ENCODE measurements around the gene METAP1. TPM values are rescaled to one million over a fixed set of nuclear protein-coding genes. Genes with fewer than 3 reads are reported as not detected.
"Not testable (repeated sequence)": the region's sequence is repeated elsewhere in the genome, so short reads cannot be mapped to it uniquely, and the experiment has no call there.

METAP1 gene
- total and polyA plus RNA-seq, 7 donors: 17.1 to 36.9 (median 26.4) TPM

GRCh38 chr4:98976716-98977115 is 18.8 kb upstream of the METAP1 start:
- Histone ChIP-seq H3K9me3 (no peaks in the 10 kb centered on the region), H3K27me3 (ENCODE audit: insufficient read depth in 3 of 3, low read length in 2 of 3) (no peaks in the 10 kb centered on the region), H3K4me3 (no peak overlapping the region), H3K36me3 (ENCODE audit: insufficient read depth in 1 of 2, low read depth in 1 of 2) (no peaks in the 10 kb centered on the region), H3K27ac (no peak overlapping the region), H3K4me1 (no peaks in the 10 kb centered on the region)
- DNase-seq: no peak
- no peak for TF ChIP-seq CTCF (IDR thresholded peaks at IDR 0.05)
- 57 to 65% (median 58%) methylated on average over 4 of the region's 4 CpGs for WGBS, 3 donors
- ATAC-seq: no peak
- intact Hi-C loops (cut with DNase I): no loop called here

GRCh38 chr4:98977557-98977956 is 18.0 kb upstream of the METAP1 start:
- no peak for TF ChIP-seq CTCF (IDR thresholded peaks at IDR 0.05)
- no peak overlapping the region for H3K27ac ChIP-seq
- 54 to 64% (median 63%) methylated on average over 7 of the region's 7 CpGs for WGBS, 3 donors
- H3K9me3 ChIP-seq: no peaks in the 10 kb centered on the region
- H3K36me3 ChIP-seq (ENCODE audit: insufficient read depth in 1 of 2, low read depth in 1 of 2): no peaks in the 10 kb centered on the region
- H3K4me3 ChIP-seq: no peak overlapping the region
- ATAC-seq (no peak), DNase-seq (no peak)
- H3K27me3 ChIP-seq (ENCODE audit: insufficient read depth in 3 of 3, low read length in 2 of 3): no peaks in the 10 kb centered on the region
- H3K4me1 ChIP-seq: no peaks in the 10 kb centered on the region
- intact Hi-C loops (cut with DNase I): no loop called here

GRCh38 chr4:98987720-98988119 is 7.8 kb upstream of the METAP1 start:
- 42 to 89% (median 86%) methylated on average over 2 of the region's 2 CpGs for WGBS, 3 donors
- Histone ChIP-seq H3K4me1 (no peaks in the 10 kb centered on the region), H3K27ac (no peak overlapping the region), H3K9me3 (no peaks in the 10 kb centered on the region), H3K36me3 (ENCODE audit: insufficient read depth in 1 of 2, low read depth in 1 of 2) (no peaks in the 10 kb centered on the region), H3K27me3 (ENCODE audit: insufficient read depth in 3 of 3, low read length in 2 of 3) (no peaks in the 10 kb centered on the region), H3K4me3 (no peak overlapping the region)
- intact Hi-C loops (cut with DNase I): no loop called here
- no peak for ATAC-seq
- no peak for TF ChIP-seq CTCF (IDR thresholded peaks at IDR 0.05)
- no peak for DNase-seq

- not testable (repeated sequence) for H3K4me1 ChIP-seq; H3K9me3 ChIP-seq; H3K36me3 ChIP-seq (ENCODE audit: insufficient read depth in 1 of 2, low read depth in 1 of 2); H3K4me3 ChIP-seq; DNase-seq; H3K27ac ChIP-seq; H3K27me3 ChIP-seq (ENCODE audit: insufficient read depth in 3 of 3, low read length in 2 of 3); ATAC-seq
- intact Hi-C loops (cut with DNase I): loop anchor here (5.0 to 10.0 kb wide), 2 partner anchors 61 to 848 kb away; partner anchors contain the start of gene STPG2 (in 1 of the 2)
- 93 to 99% (median 98%) methylated on average over 2 of the region's 2 CpGs for WGBS, 3 donors
Observed at GRCh38 chr4:98992835-98993234, 2.7 kb upstream of the METAP1 start.

DNA sequence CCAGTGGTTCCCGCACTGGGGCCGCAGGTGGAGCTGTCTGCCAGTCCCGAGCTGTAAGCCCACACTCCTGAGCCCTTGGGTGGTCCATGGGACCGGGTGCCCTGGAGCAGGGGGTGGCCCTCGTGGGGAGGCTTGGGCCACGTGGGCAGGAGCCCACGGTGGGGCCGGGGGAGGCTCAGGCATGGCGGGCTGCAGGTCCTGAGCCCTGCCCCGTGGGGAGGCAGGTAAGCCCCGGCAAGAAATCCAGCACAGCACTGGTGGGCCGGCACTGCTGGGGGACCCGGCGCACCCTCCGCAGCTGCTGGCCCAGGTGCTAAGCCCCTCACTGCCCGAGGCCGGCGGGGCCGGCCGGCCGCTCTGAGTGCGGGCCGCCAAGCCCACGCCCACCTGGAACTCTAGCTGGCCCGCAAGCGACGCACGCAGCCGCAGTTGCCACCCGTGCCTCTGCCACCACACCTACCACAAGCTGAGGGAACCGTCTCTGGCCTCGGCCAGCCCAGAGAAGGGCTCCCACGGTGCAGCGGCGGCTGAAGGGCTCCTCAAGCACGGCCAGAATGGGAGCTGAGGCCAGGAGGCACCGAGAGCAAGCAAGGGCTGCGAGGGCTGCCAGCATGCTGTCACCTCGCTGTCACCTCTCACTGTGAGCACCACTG is 2.0 kb upstream of the METAP1 start:
- H3K9me3 ChIP-seq: no peaks in the 10 kb centered on the region
- 96 to 97% (median 97%) methylated on average over 35 to 39 of the region's 39 CpGs for WGBS, 3 donors
- no peak for TF ChIP-seq CTCF (IDR thresholded peaks at IDR 0.05)
- no peak for ATAC-seq
- no peaks in the 10 kb centered on the region for H3K36me3 ChIP-seq (ENCODE audit: insufficient read depth in 1 of 2, low read depth in 1 of 2)
- peaks cover 9% of the 10 kb centered on the region for H3K4me1 ChIP-seq
- no peak overlapping the region for H3K4me3 ChIP-seq
- H3K27ac ChIP-seq: no peak overlapping the region
- H3K27me3 ChIP-seq (ENCODE audit: insufficient read depth in 3 of 3, low read length in 2 of 3): no peaks in the 10 kb centered on the region
- intact Hi-C loops (cut with DNase I): loop anchor here (2.0 to 10.0 kb wide), 4 partner anchors 59 to 849 kb away; partner anchors contain the start of gene STPG2 (in 1 of the 2)
- peak; percentile 18 to 48 for DNase-seq
